Measurements from ENCODE around the gene DCC. TPM values are rescaled to one million over a fixed set of nuclear protein-coding genes. Genes with fewer than 3 reads are reported as not detected.

The DCC gene
- total RNA-seq, 1 experiment from 2014 or later: 0.72 TPM

- POLR2A ChIA-PET: no interaction called here
- no peaks in the 10 kb centered on the region for H3K27me3 Mint-ChIP-seq (ENCODE audit: low read depth)
- ATAC-seq: no peak
- no peaks in the 10 kb centered on the region for H3K9me3 Mint-ChIP-seq
- H3K4me1 Mint-ChIP-seq: no peaks in the 10 kb centered on the region
- no peak for TF ChIP-seq ZNF121 (CRISPR knock-in tag; IDR thresholded peaks at IDR 0.05)
- no peak for TF ChIP-seq NFYB (CRISPR knock-in tag; conservative IDR thresholded peaks at IDR 0.05; ENCODE audit: low read depth)
- TF ChIP-seq ZSCAN18 (CRISPR knock-in tag; IDR thresholded peaks at IDR 0.05): no peak
- TF ChIP-seq ATF2 (CRISPR knock-in tag; IDR thresholded peaks at IDR 0.05; ENCODE audit: borderline replicate concordance, low read depth): no peak
- no peak for TF ChIP-seq EMX1 (CRISPR knock-in tag; IDR thresholded peaks at IDR 0.05)
- TF ChIP-seq E2F4 (CRISPR knock-in tag; IDR thresholded peaks at IDR 0.05; ENCODE audit: borderline replicate concordance, low read depth): no peak
- TF ChIP-seq ZNF416 (CRISPR knock-in tag; IDR thresholded peaks at IDR 0.05): no peak
- TF ChIP-seq MAX (CRISPR knock-in tag; IDR thresholded peaks at IDR 0.05): no peak
- no peak for TF ChIP-seq IRF1 (CRISPR knock-in tag; IDR thresholded peaks at IDR 0.05)
- TF ChIP-seq E2F5 (CRISPR knock-in tag; IDR thresholded peaks at IDR 0.05): no peak
- TF ChIP-seq CTCF (IDR thresholded peaks at IDR 0.05): no peak
- no peak for TF ChIP-seq PRDM15 (CRISPR knock-in tag; IDR thresholded peaks at IDR 0.05)
- TF ChIP-seq TEAD1 (CRISPR knock-in tag; IDR thresholded peaks at IDR 0.05): no peak
- no peak for TF ChIP-seq CREM (CRISPR knock-in tag; IDR thresholded peaks at IDR 0.05)
- no peak for TF ChIP-seq SP1 (CRISPR knock-in tag; conservative IDR thresholded peaks at IDR 0.05)
- no peak for TF ChIP-seq ZNF532 (CRISPR knock-in tag; IDR thresholded peaks at IDR 0.05; ENCODE audit: borderline replicate concordance)
- H3K27ac Mint-ChIP-seq: no peak overlapping the region
- H3K36me3 Mint-ChIP-seq: no peaks in the 10 kb centered on the region
- CTCF ChIA-PET: interaction anchor here (0.5 kb wide), 1 partner anchor 11 kb away, joined by 3 read pairs; no protein-coding TSS in a partner anchor
- DNase-seq (ENCODE audit: low spot score): no peak
- no peak overlapping the region for H3K4me3 Mint-ChIP-seq
These were observed 510.1 kb downstream of the DCC start for GRCh38 chr18:52850031-52850560.
